ENCODE data around the gene KANSL1. TPM values are rescaled to one million over a fixed set of nuclear protein-coding genes. Genes with fewer than 3 reads are reported as not detected.
"Not testable (repeated sequence)": the region's sequence is repeated elsewhere in the genome, so short reads cannot be mapped to it uniquely, and the experiment has no call there.

The KANSL1 gene
- polyA plus RNA-seq, 1 of the 3 experiments (the other 2 are of a cell fraction), result 10.0 TPM

- H4K20me1 ChIP-seq (ENCODE audit: insufficient read depth), result peaks cover 89% of the 10 kb centered on the region
- ChIA-PET POLR2A (no interaction called here), CTCF (interaction anchor here (0.8 to 2.0 kb wide), 6 partner anchors 9 to 104 kb away, joined by 3 to 5 read pairs (median 4); partner anchors contain the start of gene KANSL1)
Observed at GRCh38 chr17:46088595-46088994, 104.6 kb downstream of the KANSL1 start.

GRCh38 chr17:46087871-46088270, 105.4 kb downstream of the KANSL1 start:
- not testable (repeated sequence) for H3K4me2 ChIP-seq; H3K9me2 ChIP-seq; H3K9me3 ChIP-seq; H3K27me3 ChIP-seq (ENCODE audit: insufficient read depth); H2AFZ ChIP-seq (ENCODE audit: low read depth); H3K9ac ChIP-seq; H3K4me3 ChIP-seq (ENCODE audit: low read depth in 2 of 2, low read length in 1 of 2); DNase-seq; H3F3A ChIP-seq (replicated peaks; ENCODE audit: insufficient read depth); H3K4me1 ChIP-seq (ENCODE audit: control insufficient read depth in 1 of 2, insufficient read depth in 2 of 2, low read depth in 1 of 2, low read length in 1 of 2); H3K27ac ChIP-seq (ENCODE audit: low read depth in 2 of 2, low read length in 1 of 2)
- CTCF ChIA-PET, result interaction anchor here (1.3 kb wide), 1 partner anchor 43 kb away, joined by 3 read pairs; no protein-coding TSS in a partner anchor
- H4K20me1 ChIP-seq (ENCODE audit: insufficient read depth), result peaks cover 89% of the 10 kb centered on the region
- WGBS (ENCODE audit: low lambda C conversion rate), result 96% methylated on average over 4 of the region's 4 CpGs
- POLR2A ChIA-PET, result interaction anchor here (1.5 kb wide), 1 partner anchor 11 kb away, joined by 4 read pairs; no protein-coding TSS in a partner anchor
- H3K79me2 ChIP-seq (ENCODE audit: insufficient read depth), result peaks cover 97% of the 10 kb centered on the region
- peaks cover 24 to 36% of the 10 kb centered on the region in 2 experiments for H3K36me3 ChIP-seq (replicated peaks in 1 of 2; ENCODE audit: control insufficient read depth in 1 of 2, insufficient read depth in 2 of 2, low read length in 1 of 2)

More at GRCh38 chr17:46088595-46088994, 104.6 kb downstream of the KANSL1 start:
- no peak for TF ChIP-seq MEF2A (IDR thresholded peaks at IDR 0.05; ENCODE audit: borderline replicate concordance, low read depth)
- TF ChIP-seq NRF1 (IDR thresholded peaks at IDR 0.05; ENCODE audit: low read depth, low read length), result no peak
- TF ChIP-seq CTCF (IDR thresholded peaks at IDR 0.05), result no peak
- no peak for TF ChIP-seq YY1 (IDR thresholded peaks at IDR 0.05; ENCODE audit: low read depth)
- TF ChIP-seq FOXM1 (IDR thresholded peaks at IDR 0.05; ENCODE audit: low read depth), result no peak
- no peak for TF ChIP-seq IRF3 (IDR thresholded peaks at IDR 0.05; ENCODE audit: low read depth, low read length)
- TF ChIP-seq PBX3 (IDR thresholded peaks at IDR 0.05), result no peak
- no peak for TF ChIP-seq ELF1 (IDR thresholded peaks at IDR 0.05)
- TF ChIP-seq RAD21 (IDR thresholded peaks at IDR 0.05; ENCODE audit: low read length), result no peak
- no peak for TF ChIP-seq FOSL2 (IDR thresholded peaks at IDR 0.05; ENCODE audit: borderline replicate concordance, low read depth)
- TF ChIP-seq TCF12 (IDR thresholded peaks at IDR 0.05), result no peak
- TF ChIP-seq RCOR1 (IDR thresholded peaks at IDR 0.05; ENCODE audit: low read length), result no peak
- TF ChIP-seq USF2 (IDR thresholded peaks at IDR 0.05; ENCODE audit: borderline replicate concordance, low read depth, low read length), result no peak
- H3K9ac ChIP-seq, result no peak overlapping the region
- H3K4me1 ChIP-seq (ENCODE audit: control insufficient read depth in 1 of 2, insufficient read depth in 2 of 2, low read depth in 1 of 2, low read length in 1 of 2), result no peaks in the 10 kb centered on the region
- 94% methylated on average over 2 of the region's 2 CpGs for WGBS (ENCODE audit: low lambda C conversion rate)
- H3K27ac ChIP-seq (ENCODE audit: low read depth in 2 of 2, low read length in 1 of 2), result no peak overlapping the region
- H3F3A ChIP-seq (replicated peaks; ENCODE audit: insufficient read depth), result peaks cover 9% of the 10 kb centered on the region
- H3K36me3 ChIP-seq (replicated peaks in 1 of 2; ENCODE audit: control insufficient read depth in 1 of 2, insufficient read depth in 2 of 2, low read length in 1 of 2), result peaks cover 30 to 41% of the 10 kb centered on the region in 2 experiments
- no peaks in the 10 kb centered on the region for H3K27me3 ChIP-seq (ENCODE audit: insufficient read depth)
- no peak overlapping the region for H3K4me2 ChIP-seq
- no peak overlapping the region for H3K4me3 ChIP-seq (ENCODE audit: low read depth in 2 of 2, low read length in 1 of 2)
- peaks cover 97% of the 10 kb centered on the region for H3K79me2 ChIP-seq (ENCODE audit: insufficient read depth)
- H2AFZ ChIP-seq (ENCODE audit: low read depth), result no peak overlapping the region
- no peaks in the 10 kb centered on the region for H3K9me3 ChIP-seq
- no peaks in the 10 kb centered on the region for H3K9me2 ChIP-seq
- DNase-seq, result no peak
